HG02938 (cell line): ENCODE measurements around the gene RAB22A.

ENCODE experiments used
- ATAC-seq: cut with Tn5 transposase; IDR thresholded peaks from one replicate; pipeline ENCODE4 v1.9.1; 2021; ENCODE audit warnings: mild to moderate bottlenecking, moderate library complexity; ENCODE audit not compliant: unreplicated experiment

The RAB22A gene

DNA sequence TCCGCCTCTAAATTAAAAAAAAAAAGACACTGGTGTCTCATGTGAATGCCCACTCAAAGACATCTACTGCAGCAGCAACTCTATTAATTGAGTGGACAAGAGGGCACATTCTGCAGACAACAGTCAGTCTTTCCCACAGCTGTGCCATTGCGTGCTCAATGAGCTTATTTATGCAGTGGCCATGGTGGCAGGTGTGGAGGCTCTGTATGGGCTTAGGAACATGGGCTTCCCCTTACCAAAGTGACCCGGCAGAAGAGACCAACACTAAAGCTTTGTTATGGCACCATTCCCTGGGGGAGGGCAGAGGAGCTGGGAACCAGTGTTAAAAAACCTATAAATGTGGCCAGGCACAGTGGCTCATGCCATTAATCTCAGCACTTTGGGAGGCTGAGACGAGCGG, 75.3 kb downstream of the RAB22A start:
- ATAC-seq = no peak

DNA sequence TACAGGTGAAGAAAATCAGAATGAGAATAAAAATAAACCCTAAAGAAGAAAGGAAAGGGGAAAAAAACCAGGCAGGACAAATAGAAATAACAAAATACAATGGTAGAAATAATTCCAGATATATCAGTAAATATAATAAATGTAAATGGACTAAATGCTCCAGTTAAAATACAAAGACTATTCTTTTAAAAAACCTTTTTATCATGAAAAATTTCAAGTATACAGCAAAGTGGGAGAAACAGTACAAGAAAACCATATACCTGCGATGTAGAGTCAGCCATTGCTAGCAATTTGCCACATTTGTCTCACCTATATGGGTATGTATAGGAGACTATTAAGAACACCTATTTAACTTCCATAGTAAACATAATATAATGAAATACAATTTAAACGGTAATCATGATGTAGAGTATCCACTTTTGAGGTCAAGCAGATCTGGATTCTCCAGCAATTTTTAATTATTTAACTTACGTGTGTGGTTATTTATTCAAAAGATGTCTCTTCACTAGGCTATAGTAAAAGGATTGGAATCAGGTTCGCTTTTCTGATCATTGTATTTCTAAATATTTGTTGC, 78.6 kb downstream of the RAB22A start:
- no peak for ATAC-seq

DNA sequence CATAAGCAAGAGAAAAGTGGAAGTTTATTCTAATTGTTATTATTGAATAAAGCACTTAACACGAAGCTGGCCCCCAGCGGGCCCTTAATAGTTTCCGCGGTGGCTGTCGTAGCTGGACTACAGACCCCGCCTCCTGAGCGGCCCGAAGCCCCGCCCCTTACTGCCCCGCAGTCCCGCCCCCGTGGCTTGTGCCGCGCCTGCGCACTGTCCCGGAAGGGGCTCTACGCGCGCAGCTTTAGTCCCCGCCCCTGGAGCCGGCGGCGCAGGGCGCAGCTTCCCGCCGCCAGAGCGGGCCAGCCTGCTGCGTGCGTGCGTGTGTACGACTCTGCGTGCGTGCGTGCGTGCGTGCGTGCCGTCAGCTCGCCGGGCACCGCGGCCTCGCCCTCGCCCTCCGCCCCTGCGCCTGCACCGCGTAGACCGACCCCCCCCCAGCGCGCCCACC, 79.4 kb downstream of the RAB22A start, which contains the start of gene VAPB:
TSS of gene VAPB (plus strand) at position 348 of the 442 bp plus-strand sequence. CDS start 231 bp downstream, outside the sequence.
- ATAC-seq = peak; percentile 88

DNA sequence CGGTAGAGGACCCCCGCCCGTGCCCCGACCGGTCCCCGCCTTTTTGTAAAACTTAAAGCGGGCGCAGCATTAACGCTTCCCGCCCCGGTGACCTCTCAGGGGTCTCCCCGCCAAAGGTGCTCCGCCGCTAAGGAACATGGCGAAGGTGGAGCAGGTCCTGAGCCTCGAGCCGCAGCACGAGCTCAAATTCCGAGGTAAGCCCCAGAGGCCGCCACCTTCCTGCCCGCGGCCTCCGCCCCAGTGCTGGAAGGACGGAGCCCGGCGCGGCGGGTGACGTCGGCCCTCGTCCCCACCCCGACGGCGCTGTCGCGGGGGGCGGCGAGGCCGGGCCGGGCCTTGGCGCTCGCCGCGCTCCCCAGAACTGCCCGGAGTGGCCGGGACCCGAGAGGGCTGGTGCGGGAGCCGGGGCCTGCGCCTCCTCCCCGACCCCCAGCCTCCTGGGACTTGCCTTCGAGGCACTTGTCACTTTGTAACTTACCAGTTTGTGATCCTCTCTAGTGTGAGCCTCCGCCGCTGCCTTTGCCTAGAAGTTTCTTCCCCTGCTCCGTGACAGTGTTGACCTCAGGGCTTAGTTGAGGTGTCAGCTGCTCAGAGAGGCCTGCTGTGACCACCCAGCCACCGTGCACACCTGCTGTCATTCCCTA, 79.9 kb downstream of the RAB22A start:
- ATAC-seq = peak; percentile 36

DNA sequence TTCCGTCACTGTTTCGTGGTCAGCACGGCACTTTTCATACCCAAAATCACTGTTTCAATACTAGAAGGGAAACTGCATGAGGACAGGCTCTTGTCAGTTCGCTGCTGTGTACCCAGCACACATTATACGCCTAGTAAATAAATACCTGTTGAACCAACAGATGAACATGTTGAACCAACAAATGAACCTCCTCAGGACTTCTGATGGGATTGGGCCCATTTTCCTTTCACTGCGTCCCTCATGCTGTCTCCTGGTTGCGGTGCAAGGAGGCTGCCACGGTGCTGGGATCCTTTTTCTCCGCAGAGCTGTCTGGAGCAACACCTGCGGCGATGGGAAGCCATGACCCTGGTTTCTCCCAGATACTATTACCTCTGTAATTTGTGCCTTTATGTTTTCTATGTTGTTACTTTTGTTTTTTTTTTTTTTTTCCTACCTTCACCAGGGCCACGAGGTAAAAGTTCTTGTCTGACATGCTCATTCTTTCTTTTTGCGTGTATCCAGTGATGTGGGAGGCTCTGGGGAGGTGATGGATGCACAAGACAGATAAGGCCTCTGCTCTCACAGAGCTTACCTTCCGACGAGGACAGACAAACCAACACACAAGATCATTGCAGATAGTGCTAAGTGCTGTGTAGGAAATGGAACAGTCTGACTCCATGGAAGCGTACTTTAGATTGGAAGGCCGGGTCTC, 80.6 kb downstream of the RAB22A start:
- ATAC-seq = no peak

DNA sequence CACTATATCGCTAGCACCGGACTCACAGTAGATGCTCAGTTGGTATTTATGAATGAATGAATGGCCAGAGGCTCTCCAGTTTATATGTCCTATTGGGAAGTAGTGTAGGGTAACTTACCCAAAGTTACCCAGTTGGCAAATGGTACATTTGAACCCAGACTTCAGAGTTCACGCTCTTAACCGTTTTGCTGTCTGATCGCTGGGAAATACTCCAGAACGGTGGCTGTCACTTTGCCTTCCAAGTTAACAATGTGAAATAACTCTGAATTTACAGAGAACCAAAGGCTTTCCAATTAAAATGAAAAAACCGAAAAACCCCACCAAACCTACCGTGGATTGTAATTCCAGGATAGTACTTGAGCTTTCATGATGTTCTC, 81.1 kb downstream of the RAB22A start:
- ATAC-seq = no peak

DNA sequence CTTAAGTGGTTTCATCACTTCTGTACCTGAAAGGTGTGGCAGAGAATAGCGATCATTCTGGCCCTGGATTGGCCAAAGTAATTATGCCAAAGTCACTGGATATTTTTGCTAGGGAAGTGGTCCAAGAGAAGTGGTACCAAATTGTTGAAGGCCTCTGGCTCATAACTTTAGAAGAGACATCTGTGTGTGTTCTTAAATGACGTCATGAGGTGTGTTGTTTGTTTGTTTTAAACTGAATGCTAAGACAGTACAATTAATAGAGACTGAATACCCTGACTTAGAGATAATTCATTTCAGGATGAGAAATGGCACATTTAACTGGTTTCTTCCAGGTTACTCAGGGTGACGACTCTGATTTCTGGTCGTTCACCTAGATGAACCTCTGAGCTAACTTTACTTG, 82.8 kb downstream of the RAB22A start:
- no peak for ATAC-seq

DNA sequence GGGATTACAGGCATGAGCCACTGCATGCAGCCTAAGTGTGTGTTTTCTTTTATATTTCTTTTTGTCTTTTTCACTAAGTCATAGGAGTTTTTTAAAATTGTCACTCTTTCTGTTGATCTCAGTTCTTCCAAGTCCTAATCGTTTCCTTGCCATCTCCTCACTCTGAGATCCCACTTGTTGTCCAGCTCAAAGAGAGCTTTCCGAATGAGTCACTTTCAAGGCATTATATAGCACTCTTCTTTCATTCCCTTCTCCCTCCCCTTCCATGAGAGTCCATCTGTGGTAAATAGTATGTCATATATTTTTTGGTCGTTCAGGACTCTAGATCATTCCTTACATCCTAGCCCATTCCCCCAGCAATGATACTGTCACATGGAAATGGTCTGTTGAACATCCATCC, 83.8 kb downstream of the RAB22A start:
- no peak for ATAC-seq

DNA sequence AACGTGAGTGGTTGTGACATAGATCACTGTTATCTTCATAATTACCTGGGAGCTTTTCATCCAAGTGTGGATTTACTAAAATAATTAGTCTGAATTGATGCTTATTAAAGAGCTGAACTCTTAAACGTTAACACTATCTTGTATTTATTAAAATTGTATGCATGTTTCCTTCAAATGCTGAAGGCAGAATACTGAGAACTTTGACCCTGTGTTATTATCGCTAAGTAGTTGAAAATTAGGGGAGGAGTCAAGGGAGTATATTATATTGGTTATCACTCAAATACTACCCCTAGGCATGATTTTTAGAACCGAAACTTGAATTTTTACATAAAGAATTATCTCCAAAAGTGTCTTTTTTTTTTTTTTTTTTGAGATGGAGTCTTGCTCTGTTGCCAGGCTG, 85.3 kb downstream of the RAB22A start:
- ATAC-seq = no peak

DNA sequence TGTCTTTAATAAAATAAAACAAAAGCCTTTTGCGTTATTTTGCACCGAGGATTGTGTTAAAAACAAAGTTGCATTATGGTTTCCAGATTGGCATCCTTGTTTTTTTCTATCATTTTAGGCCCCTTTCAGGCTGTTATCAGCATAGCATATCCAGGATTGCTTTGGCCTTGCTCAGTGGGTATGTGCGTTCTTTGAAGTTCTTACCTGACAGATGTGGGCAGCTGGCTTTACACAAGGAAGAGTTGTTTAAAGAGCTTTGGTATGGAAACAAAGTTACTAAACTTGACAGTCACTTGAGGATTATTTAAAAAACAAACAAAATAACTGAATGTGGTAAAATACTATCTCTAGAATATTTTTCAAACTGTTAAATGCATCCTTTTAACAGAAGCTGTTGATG, 86.1 kb downstream of the RAB22A start:
- ATAC-seq = no peak

DNA sequence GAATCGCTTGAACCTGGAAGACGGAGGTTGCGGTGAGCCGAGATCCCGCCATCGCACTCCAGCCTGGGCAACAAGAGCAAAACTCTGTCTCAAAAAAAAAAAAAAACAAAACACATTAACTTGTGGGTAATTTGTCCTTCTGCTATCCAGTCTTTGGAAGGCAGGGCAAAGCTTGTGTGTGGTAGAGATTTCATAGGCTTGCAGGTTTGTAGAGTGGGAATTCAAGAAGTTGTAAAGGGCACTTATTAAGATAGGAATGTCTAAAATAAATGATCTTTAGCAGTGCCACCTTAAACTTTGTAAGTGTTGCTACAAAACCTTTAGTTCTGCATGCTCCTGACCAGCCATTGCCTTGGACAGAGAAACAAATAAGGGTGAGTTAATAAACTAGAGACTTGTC, 87.9 kb downstream of the RAB22A start:
- no peak for ATAC-seq

DNA sequence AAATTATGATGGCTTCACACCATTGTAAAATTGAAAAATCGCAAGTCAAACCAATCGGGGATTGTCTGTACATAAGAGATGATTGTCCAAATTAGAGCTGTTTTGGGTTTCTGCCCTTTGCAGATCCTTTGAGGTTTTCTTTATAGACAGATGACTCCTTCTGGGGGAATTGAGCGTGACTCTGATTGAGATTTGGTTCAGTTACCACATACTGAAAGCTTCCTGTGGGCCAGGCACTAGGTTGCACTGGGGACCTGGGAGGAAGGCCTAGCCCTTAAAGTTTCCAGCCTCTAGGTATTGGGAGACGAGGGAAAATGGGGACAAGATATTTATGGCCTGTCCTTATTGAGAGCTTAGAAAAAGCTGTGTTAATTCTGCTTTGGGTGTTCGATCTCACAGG, 88.7 kb downstream of the RAB22A start:
- no peak for ATAC-seq

DNA sequence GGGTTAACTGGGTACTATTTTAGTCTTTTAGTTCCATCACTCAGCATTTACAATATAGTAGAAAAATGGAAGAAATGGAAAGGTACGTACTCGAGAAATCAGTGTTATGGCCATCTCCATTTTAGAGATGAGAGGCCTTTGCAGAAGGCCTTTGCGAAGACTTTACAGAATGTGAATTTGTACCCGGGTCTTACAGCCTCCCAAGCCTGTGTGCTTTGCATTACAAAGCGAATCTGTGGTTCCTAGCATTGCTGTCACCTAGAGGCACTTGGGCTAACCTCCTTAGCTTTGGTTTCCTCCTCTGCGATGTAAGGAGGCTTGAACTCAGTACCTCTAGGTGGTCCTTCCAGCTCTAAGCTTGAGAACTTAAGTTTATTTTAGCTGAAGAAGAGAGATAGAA, 90.4 kb downstream of the RAB22A start:
- no peak for ATAC-seq

DNA sequence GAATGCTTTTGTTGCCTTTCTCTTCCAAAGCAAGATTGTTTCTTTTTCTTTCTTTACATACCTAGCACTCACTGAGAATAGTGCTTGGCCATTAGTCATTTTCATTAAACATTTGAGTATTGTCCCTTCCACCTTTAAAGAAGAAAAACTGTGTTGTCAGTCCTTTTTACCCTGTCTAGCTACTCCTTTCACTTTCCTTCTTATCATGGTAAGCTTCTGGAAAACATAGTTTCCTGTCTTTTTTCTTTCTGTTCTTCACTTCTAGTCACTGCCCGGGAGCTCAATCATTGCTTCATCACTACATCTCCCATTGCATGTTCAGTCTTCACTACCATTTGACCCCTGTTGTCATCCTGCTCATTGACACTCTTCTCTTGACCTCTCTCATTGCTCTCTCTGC, 91.6 kb downstream of the RAB22A start:
- ATAC-seq = no peak

DNA sequence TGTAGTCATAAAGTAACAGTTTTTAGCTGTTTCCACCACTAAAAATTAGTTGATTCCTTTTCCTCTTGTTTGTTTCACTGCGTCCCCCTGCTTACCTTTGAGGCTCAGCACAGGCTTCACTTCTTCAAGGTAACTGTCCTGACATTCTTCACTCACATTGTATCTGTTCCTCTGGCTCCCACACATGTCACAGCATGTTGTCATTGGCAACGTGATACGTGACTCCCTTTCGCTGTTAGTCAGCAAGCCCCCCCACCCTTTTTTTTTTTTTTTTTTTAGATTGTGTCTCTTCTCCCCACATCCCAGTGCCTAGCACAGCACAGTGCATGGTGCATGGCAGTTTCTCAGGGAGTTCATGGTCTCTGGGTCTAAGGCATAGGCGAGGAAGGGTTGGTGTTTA, 92.8 kb downstream of the RAB22A start:
- ATAC-seq = no peak

DNA sequence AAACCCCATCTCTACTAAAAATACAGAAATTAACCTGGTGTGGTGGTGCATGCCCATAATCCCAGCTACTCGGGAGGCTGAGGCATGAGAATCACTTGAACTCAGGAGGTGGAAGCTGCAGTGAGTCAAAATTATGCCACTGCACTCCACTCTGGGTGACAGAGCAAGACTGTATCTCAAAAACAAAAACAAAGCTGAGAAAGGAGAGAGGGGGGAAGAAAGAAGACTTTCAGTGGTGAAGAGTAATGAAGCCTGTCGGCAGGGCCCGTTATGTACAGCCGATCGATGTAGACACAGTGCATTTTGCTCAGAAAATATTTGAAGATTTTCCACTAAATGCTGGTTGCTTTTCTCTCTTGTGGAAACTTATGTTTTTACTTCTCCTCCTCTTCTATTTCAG, 93.3 kb downstream of the RAB22A start:
- no peak for ATAC-seq

DNA sequence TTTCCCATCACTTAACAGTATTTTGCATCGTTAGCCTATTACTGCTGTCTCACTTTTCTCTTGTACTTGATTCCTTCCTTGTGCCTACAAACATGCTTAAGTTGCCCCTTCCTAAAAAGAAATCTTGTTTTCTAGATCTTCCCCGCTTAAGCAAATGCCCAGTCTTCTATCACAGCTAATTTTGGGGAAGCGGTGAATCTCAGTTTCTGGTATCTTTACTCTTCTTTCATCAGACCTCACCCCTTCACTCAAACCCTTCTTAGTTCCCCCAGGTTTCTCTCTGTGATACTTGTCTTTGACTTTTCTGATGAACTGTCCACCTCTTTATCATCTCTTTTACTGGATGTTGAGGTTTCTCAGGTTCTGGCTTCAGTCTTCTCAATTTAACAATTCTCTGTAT, 93.8 kb downstream of the RAB22A start:
- no peak for ATAC-seq

DNA sequence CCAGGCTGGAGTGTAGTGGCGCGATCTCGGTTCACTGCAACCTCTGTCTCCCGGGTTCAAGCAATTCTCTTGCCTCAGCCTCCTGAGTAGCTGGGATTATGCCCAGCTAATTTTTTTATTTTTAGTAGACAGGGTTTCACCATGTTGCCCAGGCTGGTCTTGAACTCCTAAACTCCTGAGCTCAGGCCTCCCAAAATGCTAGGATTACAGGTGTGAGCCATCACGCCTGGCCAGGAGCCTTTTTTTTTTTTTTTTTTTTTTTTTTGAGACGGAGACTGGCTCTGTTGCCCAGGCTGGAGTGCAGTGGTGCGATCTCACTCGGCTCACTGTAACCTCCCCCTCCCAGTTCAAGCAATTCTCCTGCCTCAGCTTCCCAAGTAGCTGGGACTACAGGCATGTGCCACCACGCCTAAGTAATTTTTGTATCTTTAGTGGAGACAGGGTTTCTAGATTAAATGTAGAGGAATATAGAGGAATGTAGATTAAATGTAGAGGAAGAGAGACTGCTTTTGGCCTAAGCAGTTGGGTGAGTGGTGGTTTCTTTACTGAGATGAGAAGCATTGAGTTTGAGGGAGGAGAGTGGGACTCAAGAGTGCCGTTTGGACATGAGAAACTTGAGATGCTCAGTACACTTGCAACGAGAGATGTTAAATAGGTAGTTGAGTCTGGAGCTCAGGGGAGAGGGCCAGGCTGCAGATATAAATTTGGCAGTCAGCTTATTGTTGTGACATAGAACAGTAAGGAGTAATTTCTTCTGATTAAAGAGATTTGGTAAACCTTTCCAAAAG, 96.2 kb downstream of the RAB22A start:
- no peak for ATAC-seq

DNA sequence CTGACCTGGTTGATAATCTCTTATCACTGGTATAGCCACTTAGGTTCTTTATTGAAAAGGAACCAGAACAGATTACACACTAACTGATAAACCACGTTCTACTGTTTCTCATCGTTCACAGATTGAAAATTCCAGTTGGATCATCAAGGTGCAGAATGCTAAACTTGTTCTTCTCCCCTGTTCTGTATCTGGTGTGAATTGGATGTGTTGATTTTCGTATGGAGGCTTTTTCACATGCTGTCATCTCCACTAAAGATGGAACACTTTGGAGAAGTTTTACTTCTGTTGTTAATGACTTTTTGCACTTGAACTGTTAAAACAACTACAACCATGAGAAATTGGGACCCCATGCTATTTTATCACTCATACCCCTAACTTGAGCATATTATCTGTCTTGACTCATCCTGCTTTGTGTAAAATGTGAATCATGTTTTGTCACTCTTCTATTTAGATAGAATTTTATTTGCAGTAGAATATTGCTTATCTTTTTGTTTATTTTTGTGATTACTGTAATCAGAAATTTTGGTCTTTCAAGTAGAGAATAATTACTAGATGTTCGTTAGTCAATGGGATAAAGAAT, 97.0 kb downstream of the RAB22A start:
- no peak for ATAC-seq

DNA sequence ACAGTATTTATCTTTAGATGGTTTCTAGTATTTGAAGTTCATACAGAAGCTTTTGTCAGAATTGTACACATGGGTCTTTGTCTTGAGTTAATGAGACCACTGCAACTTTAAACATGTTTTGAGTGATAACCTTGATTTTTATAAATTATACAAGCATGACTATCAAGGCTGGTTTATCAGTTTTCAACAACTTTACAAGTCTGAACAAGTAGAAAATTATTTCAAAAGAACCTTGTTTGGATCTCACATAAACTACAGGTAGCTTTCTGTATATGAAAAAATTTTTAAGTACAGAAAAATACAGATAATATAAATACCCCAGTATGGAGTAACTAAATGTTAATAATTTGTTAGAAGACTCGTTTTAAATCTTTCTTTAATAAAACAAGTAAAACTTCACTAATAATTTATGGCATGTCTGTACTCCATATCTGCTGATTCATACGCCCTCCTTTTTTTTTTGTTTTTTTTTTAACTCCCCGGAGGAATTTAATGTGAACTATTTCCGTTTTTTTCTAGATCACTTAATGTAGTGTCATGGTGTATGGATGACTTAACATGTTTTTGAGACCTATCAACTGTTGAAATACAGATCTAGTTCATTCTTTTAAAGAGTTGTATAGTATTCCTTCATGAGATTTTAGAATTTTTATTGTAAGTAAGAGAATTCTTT, 97.8 kb downstream of the RAB22A start:
- ATAC-seq = no peak
